H9 (cell line): ENCODE data around the gene DUSP5. TPM values are rescaled to one million over a fixed set of nuclear protein-coding genes. Genes with fewer than 3 reads are reported as not detected.
A peak's percentile ranks its signal among the peaks of the same experiment; 100 is the strongest.

Experiments used
- DNase-seq: peaks from one replicate; pipeline ENCODE4 v3.0.0-alpha.2; 2017
- H2AFZ ChIP-seq: one replicate; pipeline ENCODE4 v1.6.1; 2013; ENCODE audit warnings: mild to moderate bottlenecking, low read length, control low read depth, moderate library complexity
- H2AK5ac ChIP-seq: 2 replicates; pipeline ENCODE4 v1.6.1; 2013; ENCODE audit warnings: low read length, control low read depth, mixed read lengths; ENCODE audit not compliant: insufficient read length
- H2BK120ac ChIP-seq: one replicate; pipeline ENCODE4 v1.6.1; 2013; ENCODE audit warnings: low read depth, mild to moderate bottlenecking, low read length, control low read depth, inconsistent platforms; ENCODE audit not compliant: poor library complexity, severe bottlenecking
- H2BK12ac ChIP-seq: 2 replicates; pipeline ENCODE4 v1.6.1; 2013; ENCODE audit warnings: low read length, control low read depth, mixed read lengths, low read depth; ENCODE audit not compliant: insufficient read length
- H2BK15ac ChIP-seq: 2 replicates; pipeline ENCODE4 v1.6.1; 2013; ENCODE audit warnings: low read depth, low read length, control low read depth
- H2BK20ac ChIP-seq: one replicate; pipeline ENCODE4 v1.6.1; 2013; ENCODE audit warnings: low read depth, mild to moderate bottlenecking, low read length, control low read depth, inconsistent platforms; ENCODE audit not compliant: poor library complexity, severe bottlenecking
- H2BK5ac ChIP-seq: 2 replicates; pipeline ENCODE4 v1.6.1; 2013; ENCODE audit warnings: low read length, control low read depth, mixed read lengths; ENCODE audit not compliant: insufficient read length
- H3K14ac ChIP-seq: 2 replicates; pipeline ENCODE4 v1.6.1; 2013; ENCODE audit warnings: low read length, control low read depth; ENCODE audit not compliant: insufficient read depth
- H3K18ac ChIP-seq: 2 replicates; pipeline ENCODE4 v1.6.1; 2013; ENCODE audit warnings: low read depth, mild to moderate bottlenecking, mixed read lengths, low read length, control low read depth; ENCODE audit not compliant: insufficient read length
- H3K23ac ChIP-seq: 2 replicates; pipeline ENCODE4 v1.6.1; 2013; ENCODE audit warnings: low read length, control low read depth, mixed read lengths, low read depth; ENCODE audit not compliant: insufficient read length
- H3K23me2 ChIP-seq: 2 replicates; pipeline ENCODE4 v1.6.1; 2013; ENCODE audit warnings: low read depth, mild to moderate bottlenecking, mixed read lengths, low read length, control low read depth; ENCODE audit not compliant: insufficient read length, poor library complexity, severe bottlenecking
- H3K27ac ChIP-seq: 2 replicates; pipeline ENCODE4 v1.5.1; 2013; ENCODE audit warnings: low read length, control low read depth, mixed read lengths, low read depth; ENCODE audit not compliant: insufficient read length
- H3K27me3 ChIP-seq: 2 replicates; pipeline ENCODE4 v1.6.1; 2013; ENCODE audit warnings: low read length, control low read depth, inconsistent platforms; ENCODE audit not compliant: insufficient read depth
- H3K4ac ChIP-seq: 2 replicates; pipeline ENCODE4 v1.6.1; 2013; ENCODE audit warnings: low read depth, mild to moderate bottlenecking, control low read depth, inconsistent platforms, low read length, moderate library complexity
- H3K4me1 ChIP-seq: 2 replicates; pipeline ENCODE4 v1.6.1; 2013; ENCODE audit warnings: low read length, control low read depth, inconsistent platforms; ENCODE audit not compliant: insufficient read depth
- H3K4me2 ChIP-seq: 2 replicates; pipeline ENCODE4 v1.6.1; 2013; ENCODE audit warnings: low read length, control low read depth, mixed read lengths; ENCODE audit not compliant: insufficient read length, insufficient read depth
- H3K56ac ChIP-seq: 2 replicates; pipeline ENCODE4 v1.6.1; 2013; ENCODE audit warnings: low read depth, mild to moderate bottlenecking, mixed read lengths, low read length, control low read depth; ENCODE audit not compliant: insufficient read length
- H3K79me1 ChIP-seq: 2 replicates; pipeline ENCODE4 v1.6.1; 2013; ENCODE audit warnings: low read depth, mild to moderate bottlenecking, moderate library complexity, low read length, control low read depth, inconsistent platforms; ENCODE audit not compliant: insufficient read depth, poor library complexity, severe bottlenecking
- H3K79me2 ChIP-seq: 2 replicates; pipeline ENCODE4 v1.6.1; 2013; ENCODE audit warnings: low read length, control low read depth, inconsistent platforms; ENCODE audit not compliant: insufficient read depth
- H3K9ac ChIP-seq: 2 replicates; pipeline ENCODE4 v1.6.1; 2013; ENCODE audit warnings: low read length, control low read depth, mixed read lengths; ENCODE audit not compliant: insufficient read length; ENCODE audit errors: extremely low read depth
- H3K9me3 ChIP-seq: one replicate; pipeline ENCODE4 v1.6.1; 2013; ENCODE audit warnings: low read depth, low read length, inconsistent platforms; ENCODE audit not compliant: control insufficient read depth
- H3T11ph ChIP-seq: one replicate; pipeline ENCODE4 v1.6.1; 2013; ENCODE audit warnings: mild to moderate bottlenecking, low read length, control low read depth, inconsistent platforms
- H4K20me1 ChIP-seq: one replicate; pipeline ENCODE4 v1.6.1; 2013; ENCODE audit not compliant: control insufficient read depth, insufficient read length, insufficient read depth
- H4K5ac ChIP-seq: 2 replicates; pipeline ENCODE4 v1.6.1; 2013; ENCODE audit warnings: low read depth, mild to moderate bottlenecking, mixed read lengths, low read length, control low read depth; ENCODE audit not compliant: insufficient read length
- H4K8ac ChIP-seq: replicated peaks from 2 replicates; pipeline ENCODE4 v1.6.1; 2013; ENCODE audit warnings: low read length, control low read depth, mixed read lengths, low read depth; ENCODE audit not compliant: insufficient read length
- H4K91ac ChIP-seq: 2 replicates; pipeline ENCODE4 v1.6.1; 2013; ENCODE audit warnings: low read depth, mild to moderate bottlenecking, moderate library complexity, mixed read lengths, low read length, control low read depth; ENCODE audit not compliant: insufficient read length
- H3K27ac Mint-ChIP-seq, 3 experiments: 2 replicates in 2 of 3; 3 replicates in 1 of 3; pipeline ENCODE4 v1.8.0; 2020 to 2021; ENCODE audit warnings: mixed read lengths in 3 of 3, mild to moderate bottlenecking in 1 of 3, moderate library complexity in 1 of 3
- H3K27me3 Mint-ChIP-seq: 2 replicates; pipeline ENCODE4 v1.8.0; 2021; ENCODE audit warnings: low read depth, mild to moderate bottlenecking, moderate library complexity, mixed read lengths
- H3K36me3 Mint-ChIP-seq, 3 experiments: 2 replicates in 2 of 3; 3 replicates in 1 of 3; pipeline ENCODE4 v1.8.0; 2020 to 2021; ENCODE audit warnings: low read depth in 3 of 3, mixed read lengths in 3 of 3; ENCODE audit not compliant: insufficient read depth in 1 of 3
- H3K4me1 Mint-ChIP-seq, 2 experiments: 2 replicates each; pipeline ENCODE4 v1.8.0; 2020; ENCODE audit warnings: mixed read lengths in 2 of 2
- H3K4me3 Mint-ChIP-seq, 2 experiments: 2 replicates in 1 of 2; 3 replicates in 1 of 2; pipeline ENCODE4 v1.8.0; 2020 to 2021; ENCODE audit warnings: mild to moderate bottlenecking in 2 of 2, mixed read lengths in 2 of 2, moderate library complexity in 1 of 2
- H3K9me3 Mint-ChIP-seq, 2 experiments: 2 replicates in 1 of 2; 3 replicates in 1 of 2; pipeline ENCODE4 v1.8.0; 2020; ENCODE audit warnings: mild to moderate bottlenecking in 2 of 2, mixed read lengths in 2 of 2, moderate library complexity in 1 of 2
- CTCF ChIP-seq: fragments of 200-600 bp; sonication (generic); conservative IDR thresholded peaks from 3 replicates; pipeline ENCODE4 v1.8.0; 2021; ENCODE audit warnings: antibody characterized with exemption, mild to moderate bottlenecking
- WGBS: extraction: QIAGEN DNeasy Blood & Tissue Kit; methylation state at CpG from one replicate; pipeline ENCODE4 v1.1.7; 2013; ENCODE audit warnings: missing lambda C conversion rate, low lambda C conversion rate, mixed read lengths; ENCODE audit not compliant: insufficient read length; ENCODE audit errors: extremely low coverage; 5-methylcytosine and 5-hydroxymethylcytosine counted together
- total RNA-seq: library from RNA; stranded (reverse); gene quantifications from 2 replicates; pipeline ENCODE4 v1.2.1, GENCODE V29; 2021

The DUSP5 gene
- total RNA-seq, 1 experiment from 2014 or later: 29.3 TPM

- no peak overlapping the region for H3K14ac ChIP-seq
- no peak overlapping the region for H2BK15ac ChIP-seq
- no peak overlapping the region for H4K91ac ChIP-seq
- no peaks in the 10 kb centered on the region for H3K4me1 ChIP-seq
- no peak overlapping the region for H3T11ph ChIP-seq
- no peak overlapping the region for H3K23ac ChIP-seq
- WGBS: no CpG with 5 or more reads among the region's 3 CpGs
- H3K79me1 ChIP-seq: peaks cover 2% of the 10 kb centered on the region
- H3K23me2 ChIP-seq: no peaks in the 10 kb centered on the region
- H3K27ac ChIP-seq: no peak overlapping the region
- no peak overlapping the region for H2BK20ac ChIP-seq
- no peak overlapping the region for H3K9ac ChIP-seq
- H3K4ac ChIP-seq: no peak overlapping the region
- Mint-ChIP-seq H3K9me3 (no peaks in the 10 kb centered on the region; a peak in 1 of 5 replicates), H3K4me1 (peaks cover 0 to 3% of the 10 kb centered on the region in 2 experiments; a peak in 2 of 4 replicates), H3K27ac (peak overlapping the region in 1 of 3 experiments; percentile 28; a peak in 1 of 7 replicates), H3K27me3 (no peaks in the 10 kb centered on the region; the same call in 1 of the 2 replicates), H3K36me3 (peaks cover 27 to 74% (median 41%) of the 10 kb centered on the region in 3 experiments), H3K4me3 (no peak overlapping the region)
- H3K18ac ChIP-seq: no peak overlapping the region
- H2AFZ ChIP-seq: no peak overlapping the region
- H3K27me3 ChIP-seq: no peaks in the 10 kb centered on the region
- no peak overlapping the region for H2BK120ac ChIP-seq
- H3K56ac ChIP-seq: no peak overlapping the region
- no peak for DNase-seq
- no peaks in the 10 kb centered on the region; the same call in 1 of the 2 replicates for H3K79me2 ChIP-seq
- no peak overlapping the region for H2BK12ac ChIP-seq
- H2BK5ac ChIP-seq: no peak overlapping the region
- TF ChIP-seq CTCF: no peak
- no peak overlapping the region for H4K5ac ChIP-seq
- H2AK5ac ChIP-seq: no peak overlapping the region
- H3K4me2 ChIP-seq: no peak overlapping the region
- no peaks in the 10 kb centered on the region for H4K20me1 ChIP-seq
- H3K9me3 ChIP-seq: no peaks in the 10 kb centered on the region
- H4K8ac ChIP-seq: no peak overlapping the region
Observed at GRCh38 chr10:110510730-110511129, 13.0 kb downstream of the DUSP5 start.
